Measurements from ENCODE around the gene GSTP1.

The GSTP1 gene

GRCh38 chr11:67628710-67629385 is 45.2 kb downstream of the GSTP1 start:
- H3K27me3 ChIP-seq (ENCODE audit: control insufficient read depth, low read length): no peaks in the 10 kb centered on the region
- no peaks in the 10 kb centered on the region; the same call in none of the 2 replicates for H3K79me2 ChIP-seq (ENCODE audit: control insufficient read depth, low read length)
- peaks cover 3% of the 10 kb centered on the region; the same call in 1 of the 2 replicates for H3F3A ChIP-seq (ENCODE audit: control insufficient read depth, insufficient read depth)
- TF ChIP-seq CTCF (IDR thresholded peaks at IDR 0.05; ENCODE audit: low read depth, low read length, poor library complexity, severe bottlenecking) (peak; percentile 95), EZH2phosphoT487 (IDR thresholded peaks at IDR 0.05; ENCODE audit: borderline replicate concordance, low read length) (no peak)
- H3K9me3 ChIP-seq (ENCODE audit: control insufficient read depth, insufficient read depth, low read length): no peaks in the 10 kb centered on the region
- no peak overlapping the region for H3K27ac ChIP-seq (ENCODE audit: low read depth, low read length)
- H4K20me1 ChIP-seq (ENCODE audit: control insufficient read depth, insufficient read depth, low read depth, low read length): no peaks in the 10 kb centered on the region
- no peaks in the 10 kb centered on the region for H3K9me2 ChIP-seq (replicated peaks; ENCODE audit: control insufficient read depth, low read length)
- H3K36me3 ChIP-seq (ENCODE audit: control insufficient read depth, low read length): peaks cover 6% of the 10 kb centered on the region; the same call in 1 of the 2 replicates
- H3K4me3 ChIP-seq (ENCODE audit: low read length): peak overlapping the region; percentile 86
- H3K4me1 ChIP-seq (ENCODE audit: control insufficient read depth, low read length): peaks cover 26% of the 10 kb centered on the region
- H3K4me2 ChIP-seq (ENCODE audit: low read length): peak overlapping the region; percentile 88

GRCh38 chr11:67629386-67630227 is 46.0 kb downstream of the GSTP1 start, which contains the start of gene NUDT8:
Gene NUDT8 (minus strand): TSS chr11:67629937. CDS start chr11:67629911, 26 bp downstream.
- H3K36me3 ChIP-seq (ENCODE audit: control insufficient read depth, low read length): peaks cover 6% of the 10 kb centered on the region; the same call in 1 of the 2 replicates
- peak within 1 kb of the TSS; percentile 75 for H3K27ac ChIP-seq (ENCODE audit: low read depth, low read length)

More at GRCh38 chr11:67629386-67630227, 46.0 kb downstream of the GSTP1 start, which contains the start of gene NUDT8:
- Histone ChIP-seq H3K4me2 (ENCODE audit: low read length) (peak within 1 kb of the TSS; percentile 96), H3K9me3 (ENCODE audit: control insufficient read depth, insufficient read depth, low read length) (no peaks in the 10 kb centered on the region), H4K20me1 (ENCODE audit: control insufficient read depth, insufficient read depth, low read depth, low read length) (no peaks in the 10 kb centered on the region), H3K9me2 (replicated peaks; ENCODE audit: control insufficient read depth, low read length) (no peaks in the 10 kb centered on the region), H3K4me1 (ENCODE audit: control insufficient read depth, low read length) (peaks cover 26% of the 10 kb centered on the region), H3F3A (ENCODE audit: control insufficient read depth, insufficient read depth) (peaks cover 3% of the 10 kb centered on the region; the same call in 1 of the 2 replicates), H3K79me2 (ENCODE audit: control insufficient read depth, low read length) (no peaks in the 10 kb centered on the region; the same call in none of the 2 replicates), H3K27me3 (ENCODE audit: control insufficient read depth, low read length) (no peaks in the 10 kb centered on the region), H3K4me3 (ENCODE audit: low read length) (peak within 1 kb of the TSS; percentile 92)
- TF ChIP-seq CTCF (IDR thresholded peaks at IDR 0.05; ENCODE audit: low read depth, low read length, poor library complexity, severe bottlenecking) (peak; percentile 6), EZH2phosphoT487 (IDR thresholded peaks at IDR 0.05; ENCODE audit: borderline replicate concordance, low read length) (no peak)
